Ramos (cell line): ENCODE results near the gene RPL22.

ENCODE experiments used
- in situ Hi-C: fragments of 300-500 bp; cut with MboI; formaldehyde crosslinking; loops from one replicate; pipeline ENCODE4 v1.14.3; 2022; ENCODE audit warnings: low sequenced_read_pairs; ENCODE audit not compliant: unreplicated experiment

Gene RPL22

DNA sequence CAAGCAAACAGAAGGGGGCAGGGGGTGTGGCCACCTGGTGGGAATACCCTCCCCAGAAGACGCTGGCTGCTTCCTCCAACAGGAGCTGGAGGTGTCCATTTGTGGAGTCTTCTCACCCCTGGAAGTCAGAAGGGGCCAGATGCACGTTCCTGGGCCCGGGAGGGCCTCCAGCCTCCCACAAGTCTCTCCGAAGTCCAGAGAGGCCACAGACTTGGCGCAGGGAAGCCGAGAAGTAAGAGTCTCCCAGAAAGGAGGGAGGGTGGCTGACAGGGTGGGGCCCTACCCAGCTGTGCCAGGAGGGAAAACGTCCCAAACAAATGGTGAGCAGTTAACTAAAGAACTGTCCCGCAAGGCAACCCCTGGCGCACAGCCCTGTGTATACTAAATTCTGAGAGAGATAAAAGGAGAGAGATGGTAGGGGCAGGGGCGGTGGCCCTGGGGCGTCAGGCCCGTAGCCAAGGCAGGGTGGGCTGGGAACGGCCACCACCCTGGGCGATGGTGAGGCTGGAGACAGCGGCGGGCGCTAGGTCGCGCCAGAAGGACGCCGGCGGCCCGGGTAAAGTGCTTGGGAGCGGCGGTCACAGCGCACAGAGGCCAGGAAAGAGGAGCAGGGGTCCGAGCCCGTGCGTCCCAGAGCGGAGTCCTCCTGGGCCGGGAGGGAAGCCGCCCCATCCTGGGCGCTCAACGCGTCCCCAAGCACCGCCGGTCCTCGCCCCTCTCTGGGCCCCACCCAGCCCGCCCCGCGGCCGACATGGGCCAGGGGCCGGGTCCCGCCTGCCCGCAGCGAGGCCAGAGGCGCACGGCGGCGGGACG, 20.4 kb downstream of the RPL22 start:
- in situ Hi-C loops: no loop called here

DNA sequence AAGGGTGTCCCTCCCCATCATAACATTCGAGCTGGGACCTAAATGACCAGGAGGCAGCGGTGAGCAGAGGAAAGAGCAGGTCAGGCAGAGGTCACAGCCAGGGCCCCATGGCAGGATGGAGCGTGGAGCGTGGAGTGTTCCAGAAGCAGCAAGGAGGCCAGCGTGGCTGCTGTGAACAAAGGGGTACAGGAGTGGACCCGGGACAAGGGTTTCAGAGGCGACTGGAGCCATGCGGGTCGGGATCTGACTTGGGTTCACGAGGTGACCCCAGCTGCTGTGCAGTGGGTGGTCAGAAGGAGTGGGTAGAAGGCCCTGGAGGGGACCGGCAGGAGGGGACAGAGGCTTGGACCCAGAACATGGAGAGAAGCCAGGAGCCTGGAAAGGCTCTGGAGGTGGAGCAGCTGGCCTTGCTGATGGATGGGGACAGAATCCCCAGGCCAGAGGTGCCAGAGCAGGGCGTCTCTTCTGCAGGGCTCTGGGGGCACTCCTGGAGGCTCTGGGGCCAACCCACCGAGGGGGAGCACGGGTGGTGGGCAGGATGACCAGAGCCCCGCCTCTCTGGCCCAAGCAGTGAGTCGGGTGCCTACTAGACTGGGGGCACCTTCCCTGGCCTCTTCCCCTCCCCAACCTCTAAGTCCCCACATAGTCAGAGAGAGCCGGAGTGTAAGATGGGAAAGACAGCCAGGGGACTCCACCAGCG, 21.6 kb downstream of the RPL22 start:
- in situ Hi-C loops: no loop called here

- in situ Hi-C loops: no loop called here
These were observed 22.6 kb downstream of the RPL22 start for GRCh38 chr1:6176779-6177178.

- in situ Hi-C loops: no loop called here
These were observed 24.0 kb downstream of the RPL22 start for GRCh38 chr1:6175411-6175828.

- in situ Hi-C loops: no loop called here
These were observed 24.6 kb downstream of the RPL22 start for GRCh38 chr1:6174621-6175410.

DNA sequence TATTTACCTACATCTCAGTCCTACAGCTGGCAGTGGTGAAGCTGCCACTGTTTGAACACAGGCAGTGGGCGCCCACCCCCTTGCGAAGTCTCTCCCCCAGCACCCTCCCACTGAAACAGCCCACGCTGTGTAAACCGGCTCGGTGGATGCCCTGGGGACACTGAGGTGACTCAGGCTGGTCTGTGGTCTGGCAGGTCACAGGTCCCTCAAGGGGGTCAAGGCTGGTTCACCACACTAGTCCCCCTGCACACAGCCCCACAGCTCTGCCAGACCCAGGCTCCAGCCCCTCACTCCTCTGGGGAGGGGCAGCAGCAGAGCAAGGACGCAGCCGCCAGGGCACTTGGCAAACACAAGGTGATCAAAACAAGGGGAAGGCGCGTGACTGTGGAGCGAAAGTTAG, 26.8 kb downstream of the RPL22 start:
- in situ Hi-C loops: no loop called here

DNA sequence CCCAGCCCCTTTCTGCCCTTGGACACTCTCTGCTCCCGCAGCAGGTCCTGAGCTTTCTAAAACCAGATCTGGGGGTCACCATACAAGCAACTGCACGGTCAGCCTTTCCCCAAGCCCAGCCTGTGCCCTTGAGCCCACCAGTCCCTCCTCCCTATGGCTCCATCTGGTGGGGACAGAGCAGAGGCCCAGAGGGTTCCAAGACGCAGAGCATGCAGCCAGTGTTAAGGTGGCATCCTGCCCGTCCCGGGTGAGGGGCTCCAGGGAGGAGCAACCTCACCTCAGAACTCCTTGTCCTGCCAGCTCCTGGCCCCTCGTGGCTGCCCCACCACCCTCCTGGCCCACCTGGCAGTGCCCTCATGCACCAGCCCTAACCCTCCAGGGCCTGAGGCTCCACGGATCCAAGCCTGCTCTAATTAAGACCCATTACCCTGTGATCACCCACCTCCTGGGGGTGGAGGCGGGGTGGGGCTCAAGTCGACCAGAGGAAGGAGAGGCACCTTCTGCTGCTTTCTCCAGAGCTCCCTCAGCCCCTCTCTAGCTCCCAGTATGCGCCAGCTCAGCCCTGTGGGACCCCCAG, 27.8 kb downstream of the RPL22 start:
- in situ Hi-C loops: no loop called here

- in situ Hi-C loops: no loop called here
These were observed 28.6 kb downstream of the RPL22 start for GRCh38 chr1:6170742-6171201.

DNA sequence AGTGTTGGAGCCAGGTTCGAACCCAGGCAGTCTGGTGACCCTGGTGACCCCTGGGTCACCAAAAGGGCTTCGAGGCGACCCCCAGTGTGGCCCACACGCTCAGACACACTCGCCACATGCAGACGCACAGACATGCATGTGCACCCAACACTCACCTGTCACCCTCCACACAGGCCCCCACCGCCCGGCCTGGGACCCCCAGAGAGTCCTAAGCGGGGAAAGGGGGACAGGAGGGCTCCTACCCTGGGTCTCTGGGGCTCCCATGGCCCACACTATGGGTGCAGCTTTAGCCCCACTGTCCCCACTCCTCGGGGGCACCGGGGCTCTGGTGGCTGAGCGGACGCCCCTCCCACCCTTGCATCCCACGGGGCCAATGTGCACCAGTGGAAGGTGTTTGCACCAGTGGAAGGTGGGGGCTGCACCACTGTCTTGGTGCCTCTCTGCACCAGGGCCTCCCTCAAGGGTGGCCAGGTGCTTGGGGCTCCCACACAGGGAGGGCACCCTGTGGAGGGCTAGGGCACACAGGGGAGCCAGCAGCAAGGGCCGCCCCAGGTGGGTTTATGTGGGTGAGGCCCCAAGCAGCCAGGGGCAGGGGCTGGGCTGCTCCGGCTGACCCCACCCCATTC, 29.2 kb downstream of the RPL22 start:
- in situ Hi-C loops: no loop called here

GRCh38 chr1:6168947-6169586, 30.3 kb downstream of the RPL22 start:
- in situ Hi-C loops: no loop called here

DNA sequence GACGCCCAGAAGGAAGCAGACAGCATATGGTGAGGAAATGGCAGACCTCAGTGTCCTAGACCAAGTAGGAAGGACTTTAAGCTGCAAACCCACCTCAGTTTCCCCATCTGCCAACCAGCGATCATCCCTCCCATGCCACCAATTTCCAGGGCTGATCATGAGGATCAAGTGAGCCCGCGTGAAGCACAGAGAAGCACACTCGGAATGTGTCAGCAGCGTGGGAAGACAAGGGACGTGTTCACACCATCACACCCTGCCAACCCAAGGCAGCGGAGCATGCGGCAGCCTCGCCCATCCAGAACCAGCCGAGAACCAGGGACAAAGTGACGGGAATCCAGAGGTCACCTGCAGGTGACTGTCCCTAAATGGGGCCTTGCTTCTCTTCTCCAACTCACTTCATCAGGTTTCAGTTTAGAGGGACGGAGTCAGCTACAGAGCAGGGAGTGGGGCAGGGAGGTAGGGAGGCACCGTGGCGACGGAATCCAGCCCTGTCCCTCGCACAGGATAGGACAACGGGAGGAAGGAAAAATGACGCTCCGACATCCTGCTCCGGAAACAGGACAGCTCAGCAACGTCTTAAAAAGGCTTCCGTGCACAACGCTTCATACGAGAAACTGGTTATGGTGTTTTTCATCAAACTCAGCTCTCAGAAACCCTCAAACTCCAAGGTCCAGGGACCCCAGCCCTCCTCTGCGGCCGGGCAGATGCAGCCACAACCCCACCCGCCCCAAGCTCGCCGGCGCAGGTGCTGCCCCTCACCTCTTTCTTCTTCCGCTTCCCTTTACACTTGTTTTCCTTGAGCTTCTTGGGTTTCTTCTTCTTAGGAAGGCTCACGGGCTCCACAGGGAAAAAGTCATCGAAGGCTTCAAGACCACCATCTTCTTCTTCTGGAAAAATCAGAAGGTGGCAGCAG, 31.7 kb downstream of the RPL22 start:
- in situ Hi-C loops: no loop called here

DNA sequence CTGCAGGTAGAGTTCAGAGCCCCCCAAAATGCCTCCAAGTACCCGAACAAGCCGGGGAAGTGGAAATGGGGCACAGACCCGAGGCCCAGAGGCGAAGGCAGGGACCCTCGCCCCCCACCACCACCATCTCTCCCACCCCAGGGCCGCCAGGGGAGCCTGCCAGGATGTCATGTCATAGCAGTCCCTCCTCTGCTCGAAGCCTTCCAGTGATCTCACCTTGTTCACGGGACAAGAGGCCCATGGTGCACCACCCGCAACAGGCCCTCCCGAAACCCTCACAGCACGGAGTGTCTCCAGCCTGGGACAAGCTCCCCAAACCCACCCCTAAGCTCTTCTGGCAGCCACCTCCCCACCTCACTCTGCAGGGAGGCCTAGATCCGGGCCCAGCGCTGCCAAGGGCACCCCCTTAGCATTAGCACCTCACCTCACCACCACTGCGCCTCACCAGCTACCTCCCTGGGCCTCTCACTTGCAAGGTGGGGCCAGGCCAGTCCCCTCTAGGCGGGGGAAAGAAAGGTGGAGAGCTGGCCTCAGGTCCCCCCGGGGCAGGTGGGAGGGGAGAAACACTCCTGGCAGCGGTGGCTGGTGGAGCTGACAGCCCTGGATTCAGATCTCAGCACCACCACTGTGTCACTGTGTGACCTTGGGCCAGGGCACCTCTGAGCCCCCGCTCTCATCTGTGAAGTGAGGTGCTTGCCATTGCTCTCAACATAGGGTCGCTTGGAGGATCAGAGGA, 32.6 kb downstream of the RPL22 start:
- in situ Hi-C loops: no loop called here

DNA sequence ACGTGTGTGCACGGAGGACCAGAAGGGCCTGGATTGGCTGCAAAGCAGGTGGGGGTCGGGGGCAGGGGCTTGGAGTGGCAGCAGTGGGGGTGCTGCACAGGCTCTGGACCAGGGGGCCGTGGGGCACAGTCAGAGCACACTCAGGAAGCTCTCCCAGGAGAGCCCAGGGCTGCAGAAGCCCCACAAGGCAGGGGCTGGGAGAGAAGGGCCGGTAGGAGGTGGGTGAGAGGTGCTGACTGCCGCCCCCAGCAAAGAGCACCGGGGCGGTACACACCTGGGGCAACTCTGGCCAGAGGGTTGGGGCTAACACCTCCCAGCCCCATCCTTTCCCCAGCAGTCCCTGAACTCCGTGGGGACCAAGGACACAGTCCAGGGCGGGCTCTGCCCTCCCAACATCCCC, 33.2 kb downstream of the RPL22 start:
- in situ Hi-C loops: no loop called here

DNA sequence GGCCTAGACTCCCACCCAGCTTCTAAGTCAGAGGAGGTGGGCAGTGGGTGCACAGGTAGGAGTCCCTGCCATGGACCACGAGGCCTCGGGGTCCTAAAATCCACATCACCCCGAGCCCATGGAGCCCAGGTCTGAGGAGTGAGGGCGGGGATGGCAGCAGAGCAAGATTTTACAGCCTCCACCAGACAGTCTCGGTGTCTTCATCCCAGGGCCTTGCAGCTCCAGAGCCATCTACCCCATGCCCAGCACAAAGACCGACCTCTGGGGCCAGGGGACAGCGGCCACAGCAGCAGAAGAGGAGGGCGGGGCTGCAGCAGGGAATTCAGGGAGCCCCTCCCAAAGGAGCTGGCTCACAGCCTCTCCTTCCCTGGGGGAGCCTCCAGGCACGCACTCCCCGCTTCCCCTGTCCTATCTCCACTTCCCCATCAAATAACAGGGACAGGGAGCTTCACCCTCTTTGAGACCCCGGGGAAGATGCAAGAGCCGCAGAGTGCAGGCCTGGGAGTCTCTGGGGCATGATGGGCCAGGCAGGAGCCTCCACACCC, 33.9 kb downstream of the RPL22 start:
- in situ Hi-C loops: no loop called here

- in situ Hi-C loops: no loop called here
These were observed 34.4 kb downstream of the RPL22 start for GRCh38 chr1:6165027-6165426.

GRCh38 chr1:6163973-6164617, 35.3 kb downstream of the RPL22 start:
- in situ Hi-C loops: no loop called here
